Epithelial cell of esophagus (primary cell): ENCODE measurements around the gene RAF1.

Source experiments
- DNase-seq: peaks from one replicate; pipeline ENCODE4 v3.0.0; 2010; ENCODE audit warnings: low read depth
- H3K4me3 ChIP-seq: 2 replicates; pipeline ENCODE4 v1.5.1; 2011; ENCODE audit warnings: mild to moderate bottlenecking, low read length, control low read depth
- TF ChIP-seq, protein P1 (sequence below): IDR thresholded peaks from 2 replicates; pipeline ENCODE4 v1.5.1; 2011; ENCODE audit warnings: low read depth, mild to moderate bottlenecking, low read length, control low read depth, inconsistent platforms; ENCODE audit not compliant: insufficient read depth; ENCODE audit errors: missing control alignments

Gene RAF1

DNA sequence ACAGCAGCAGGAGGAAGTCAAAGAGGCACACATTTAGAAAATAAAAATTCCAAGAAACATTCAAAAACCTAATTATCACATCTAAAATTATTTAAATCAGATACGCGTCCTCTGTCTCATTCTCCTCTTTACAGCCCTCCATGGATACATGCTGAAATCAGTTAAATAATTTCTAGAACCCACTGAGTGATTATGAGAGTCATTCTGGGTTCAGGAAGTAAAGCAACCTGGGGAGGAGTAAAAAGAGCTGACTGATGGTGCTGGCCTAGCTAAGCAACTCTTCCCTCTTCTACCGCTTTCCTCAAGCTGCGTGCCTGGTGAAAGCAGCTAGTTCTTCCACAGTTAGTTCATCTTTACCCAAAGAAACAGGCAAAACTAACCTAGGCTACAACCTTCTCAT, 48.7 kb downstream of the RAF1 start:
- no peak for DNase-seq
- TF ChIP-seq, protein P1, sequence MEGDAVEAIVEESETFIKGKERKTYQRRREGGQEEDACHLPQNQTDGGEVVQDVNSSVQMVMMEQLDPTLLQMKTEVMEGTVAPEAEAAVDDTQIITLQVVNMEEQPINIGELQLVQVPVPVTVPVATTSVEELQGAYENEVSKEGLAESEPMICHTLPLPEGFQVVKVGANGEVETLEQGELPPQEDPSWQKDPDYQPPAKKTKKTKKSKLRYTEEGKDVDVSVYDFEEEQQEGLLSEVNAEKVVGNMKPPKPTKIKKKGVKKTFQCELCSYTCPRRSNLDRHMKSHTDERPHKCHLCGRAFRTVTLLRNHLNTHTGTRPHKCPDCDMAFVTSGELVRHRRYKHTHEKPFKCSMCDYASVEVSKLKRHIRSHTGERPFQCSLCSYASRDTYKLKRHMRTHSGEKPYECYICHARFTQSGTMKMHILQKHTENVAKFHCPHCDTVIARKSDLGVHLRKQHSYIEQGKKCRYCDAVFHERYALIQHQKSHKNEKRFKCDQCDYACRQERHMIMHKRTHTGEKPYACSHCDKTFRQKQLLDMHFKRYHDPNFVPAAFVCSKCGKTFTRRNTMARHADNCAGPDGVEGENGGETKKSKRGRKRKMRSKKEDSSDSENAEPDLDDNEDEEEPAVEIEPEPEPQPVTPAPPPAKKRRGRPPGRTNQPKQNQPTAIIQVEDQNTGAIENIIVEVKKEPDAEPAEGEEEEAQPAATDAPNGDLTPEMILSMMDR = no peak
- no peak overlapping the region for H3K4me3 ChIP-seq

DNA sequence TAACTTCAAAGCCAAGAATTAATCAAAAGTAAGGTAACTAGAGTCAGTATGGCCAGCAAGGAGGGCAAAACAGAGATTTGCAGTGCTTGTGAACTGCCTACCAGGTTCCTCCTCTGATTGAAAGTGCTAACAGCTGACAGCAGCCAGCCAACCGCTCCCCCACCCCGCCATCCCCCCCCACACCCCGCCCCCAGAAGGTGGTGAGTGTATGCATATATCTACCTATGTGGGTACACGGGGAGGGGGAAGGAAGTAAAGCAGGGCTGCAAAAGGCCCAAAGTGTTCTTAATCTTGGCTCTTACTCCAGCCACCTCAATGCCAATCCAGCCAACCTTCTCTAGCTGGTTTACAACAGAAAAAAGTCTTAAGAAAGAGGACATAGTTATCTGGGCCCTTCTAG, 50.7 kb downstream of the RAF1 start:
- no peak overlapping the region for H3K4me3 ChIP-seq
- TF ChIP-seq, protein P1 = no peak
- no peak for DNase-seq

DNA sequence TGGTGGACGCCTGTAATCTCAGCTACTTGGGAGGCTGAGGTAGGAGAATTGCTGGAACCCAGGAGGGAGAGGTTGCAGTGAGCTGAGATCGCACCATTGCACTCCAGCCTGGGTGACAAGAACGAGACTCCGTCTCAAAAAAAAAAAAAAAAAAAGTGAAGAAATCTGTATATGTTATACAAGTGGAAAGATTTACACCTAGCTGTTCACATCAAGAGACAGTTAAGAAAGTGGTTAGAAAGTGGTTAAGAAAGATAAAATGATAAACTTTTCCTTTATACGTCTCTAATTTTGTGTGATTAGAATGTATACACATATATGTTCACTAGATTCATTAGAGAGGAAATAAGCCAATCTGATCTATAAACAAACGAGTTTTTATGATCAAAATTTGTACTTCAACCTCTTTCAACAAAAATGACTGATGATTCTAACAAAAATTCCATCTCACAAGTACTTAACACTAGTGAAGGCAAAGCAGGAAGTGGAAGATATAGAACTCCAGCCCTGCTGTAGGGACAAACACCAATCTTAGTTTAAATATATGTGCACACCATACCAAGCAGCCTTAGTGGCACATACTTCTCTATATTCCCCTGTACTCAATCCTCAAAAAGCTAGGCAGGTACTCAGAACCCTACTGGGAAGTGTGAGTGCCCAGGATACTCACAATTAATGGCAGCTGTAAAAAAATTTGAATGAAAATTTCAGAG, 51.2 kb downstream of the RAF1 start:
- no peak for DNase-seq
- TF ChIP-seq, protein P1 = no peak
- H3K4me3 ChIP-seq = no peak overlapping the region

DNA sequence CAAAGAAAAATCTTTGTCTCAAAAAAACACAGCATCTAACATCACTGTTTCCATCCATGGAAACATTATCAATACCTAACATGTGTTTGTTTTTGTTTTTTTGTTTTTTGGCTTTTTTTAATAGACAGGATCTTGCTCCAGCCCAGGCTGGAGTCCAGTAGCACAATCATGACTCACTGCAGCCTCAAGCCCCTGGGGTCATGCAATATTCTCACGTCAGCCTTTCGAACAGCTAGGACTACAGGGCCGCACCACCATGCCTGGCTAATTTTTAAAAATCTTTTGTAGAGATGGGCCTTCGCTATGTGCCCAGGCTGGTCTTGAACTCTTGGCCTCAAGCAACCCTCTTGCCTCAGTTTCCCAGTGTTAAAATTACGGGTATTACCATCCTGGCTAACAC, 52.8 kb downstream of the RAF1 start:
- no peak for DNase-seq
- H3K4me3 ChIP-seq = no peak overlapping the region
- TF ChIP-seq, protein P1 = no peak

DNA sequence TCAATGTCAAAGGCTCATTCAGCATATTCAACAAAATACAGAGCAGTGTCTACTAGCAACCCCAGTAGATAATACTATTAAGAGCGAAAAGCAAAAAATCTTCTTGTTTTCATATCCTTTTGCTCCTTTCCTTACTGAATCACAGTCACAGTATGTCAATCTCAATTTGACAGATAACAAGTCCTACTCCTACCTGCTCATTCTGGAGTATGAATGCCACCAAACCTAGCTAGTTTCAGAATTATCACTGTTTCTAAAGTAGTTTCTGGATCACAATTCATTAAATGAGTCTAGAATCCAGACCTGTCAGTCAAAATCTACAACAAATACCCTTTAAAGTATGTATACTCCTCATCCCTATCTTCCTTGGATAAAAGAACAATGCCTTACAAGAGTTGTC, 55.5 kb downstream of the RAF1 start:
- TF ChIP-seq, protein P1 = no peak
- DNase-seq = no peak
- no peak overlapping the region for H3K4me3 ChIP-seq

DNA sequence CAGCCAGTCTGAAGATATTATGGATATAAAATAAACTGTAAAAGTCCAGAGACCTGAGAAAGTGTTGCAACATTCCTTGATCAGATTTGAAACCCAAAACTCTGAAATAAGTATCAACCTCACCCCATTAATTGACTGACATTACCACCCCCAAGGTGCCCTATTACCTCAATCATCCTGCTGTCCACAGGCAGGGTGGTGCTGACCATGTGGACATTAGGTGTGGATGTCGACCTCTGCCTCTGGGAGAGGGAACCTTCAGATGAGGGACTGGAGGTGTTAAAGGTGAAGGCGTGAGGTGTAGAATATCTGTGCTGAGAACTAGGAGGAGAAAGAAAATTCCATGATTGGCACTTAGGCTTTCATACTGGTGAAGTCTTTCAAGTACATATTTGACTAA, 59.9 kb downstream of the RAF1 start:
- no peak overlapping the region for H3K4me3 ChIP-seq
- DNase-seq = no peak
- TF ChIP-seq, protein P1 = no peak

DNA sequence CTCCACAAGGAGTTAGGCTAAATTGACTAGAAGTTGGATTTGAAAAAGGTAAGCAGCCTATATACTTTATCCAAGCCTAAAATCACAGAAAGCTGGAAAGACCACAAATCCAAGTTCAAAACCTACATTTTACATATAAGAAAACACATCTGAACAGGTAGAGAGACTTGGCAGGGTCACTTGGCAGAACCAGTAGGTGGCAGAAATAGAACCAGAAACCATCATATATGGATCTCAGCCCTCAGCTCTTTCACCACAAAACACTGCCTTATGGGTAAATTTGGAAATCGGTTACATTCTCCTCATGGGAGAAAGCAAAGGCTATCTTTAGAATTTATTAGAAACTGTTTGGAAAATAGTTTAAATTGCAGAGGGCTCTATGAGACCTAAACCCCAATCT, 62.8 kb downstream of the RAF1 start:
- no peak overlapping the region for H3K4me3 ChIP-seq
- DNase-seq = no peak
- TF ChIP-seq, protein P1 = peak; percentile 23
